GM19238 (cell line): ENCODE results near the gene JARID2.
"Not testable (repeated sequence)": the region's sequence is repeated elsewhere in the genome, so short reads cannot be mapped to it uniquely, and the experiment has no call there.

ENCODE experiments used
- DNase-seq: peaks from one replicate; pipeline ENCODE4 v3.0.0; 2011; ENCODE audit warnings: low spot score; ENCODE audit not compliant: insufficient read length

The JARID2 gene

DNA sequence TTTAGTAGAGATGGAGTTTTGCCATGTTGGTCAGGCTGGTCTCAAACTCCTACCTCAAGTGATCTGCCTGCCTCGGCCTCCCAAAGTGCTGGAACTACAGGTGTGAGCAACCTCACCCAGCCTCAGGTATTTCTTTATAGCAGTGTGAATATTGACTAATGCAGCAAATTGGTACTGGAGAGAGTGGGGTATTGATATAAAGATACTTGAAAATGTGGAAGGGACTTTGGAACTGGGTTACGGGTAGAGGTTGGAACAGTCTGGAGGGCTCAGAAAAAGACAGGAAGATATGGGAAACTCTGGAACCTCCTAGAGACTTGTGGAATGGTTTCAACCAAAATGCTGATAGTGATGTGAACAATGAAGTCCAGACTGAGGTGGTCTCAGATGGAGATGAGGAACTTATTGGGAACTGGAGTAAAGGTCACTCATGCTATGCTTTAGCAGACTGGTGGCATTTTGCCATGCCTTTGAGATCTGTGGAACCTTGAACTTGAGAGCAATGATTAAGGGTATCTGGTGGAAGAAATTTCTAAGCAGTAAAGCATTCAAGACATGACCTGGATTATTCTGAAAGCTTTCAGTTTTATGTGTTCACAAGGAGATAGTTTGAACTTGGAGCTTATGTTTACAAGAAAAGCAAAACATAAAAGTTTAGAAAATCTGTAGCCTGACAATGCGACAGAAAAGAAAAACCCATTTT, 289.8 kb downstream of the JARID2 start:
- DNase-seq: no peak

DNA sequence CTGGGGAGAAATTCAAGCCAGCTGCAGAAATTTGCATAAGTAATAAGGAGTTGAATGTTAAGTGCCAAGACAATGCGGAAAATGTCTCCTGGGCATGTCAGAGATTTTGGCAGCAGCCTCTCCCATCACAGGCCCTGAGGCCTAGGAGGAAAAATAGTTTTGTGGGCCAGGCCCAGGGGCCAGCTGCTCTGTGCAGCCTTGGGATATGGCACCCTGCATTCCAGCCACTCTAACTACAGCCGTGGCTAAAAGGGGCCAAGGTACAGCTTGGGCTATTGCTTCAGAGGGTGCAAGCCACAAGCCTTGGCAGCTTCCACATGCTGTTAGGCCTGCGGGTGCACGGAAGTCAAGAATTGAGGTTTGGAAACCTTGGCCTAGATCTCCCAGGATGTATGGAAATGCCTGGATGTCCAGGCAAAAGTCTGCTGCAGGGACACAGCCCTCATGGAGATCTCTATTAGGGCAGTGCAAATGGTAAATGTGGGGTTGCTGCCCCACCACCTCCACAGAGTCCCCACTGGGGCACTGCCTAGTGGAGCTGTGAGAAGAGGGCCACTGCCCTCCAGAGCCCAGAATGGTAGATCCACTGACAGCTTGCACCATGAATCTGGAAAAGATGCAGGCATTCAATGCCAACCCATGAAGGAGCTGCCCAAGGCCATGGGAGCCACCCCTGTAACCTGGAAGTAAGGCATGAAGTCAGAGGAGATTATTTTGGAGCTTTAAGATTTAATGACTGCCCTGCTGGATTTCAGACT, 290.5 kb downstream of the JARID2 start:
- DNase-seq: no peak

DNA sequence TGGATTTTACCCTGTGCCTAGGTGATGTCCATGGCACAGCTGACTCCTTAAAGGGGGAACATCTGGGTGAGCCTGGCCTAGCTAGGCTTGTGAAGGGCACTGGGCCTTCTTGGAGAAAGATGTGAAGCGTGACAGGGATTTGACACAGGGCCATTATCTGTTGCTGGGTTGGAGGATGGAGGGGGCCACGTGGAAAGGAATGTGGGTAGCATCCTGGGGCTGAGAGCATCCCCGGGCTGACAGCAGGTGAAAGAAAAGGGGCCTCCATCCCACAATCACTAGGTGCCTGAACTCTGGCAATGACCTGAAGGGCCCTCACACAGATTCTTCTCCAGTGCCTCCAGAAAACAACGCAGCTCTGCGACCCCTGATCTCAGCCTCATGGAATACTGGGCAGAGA, 292.2 kb downstream of the JARID2 start:
- DNase-seq: no peak

DNA sequence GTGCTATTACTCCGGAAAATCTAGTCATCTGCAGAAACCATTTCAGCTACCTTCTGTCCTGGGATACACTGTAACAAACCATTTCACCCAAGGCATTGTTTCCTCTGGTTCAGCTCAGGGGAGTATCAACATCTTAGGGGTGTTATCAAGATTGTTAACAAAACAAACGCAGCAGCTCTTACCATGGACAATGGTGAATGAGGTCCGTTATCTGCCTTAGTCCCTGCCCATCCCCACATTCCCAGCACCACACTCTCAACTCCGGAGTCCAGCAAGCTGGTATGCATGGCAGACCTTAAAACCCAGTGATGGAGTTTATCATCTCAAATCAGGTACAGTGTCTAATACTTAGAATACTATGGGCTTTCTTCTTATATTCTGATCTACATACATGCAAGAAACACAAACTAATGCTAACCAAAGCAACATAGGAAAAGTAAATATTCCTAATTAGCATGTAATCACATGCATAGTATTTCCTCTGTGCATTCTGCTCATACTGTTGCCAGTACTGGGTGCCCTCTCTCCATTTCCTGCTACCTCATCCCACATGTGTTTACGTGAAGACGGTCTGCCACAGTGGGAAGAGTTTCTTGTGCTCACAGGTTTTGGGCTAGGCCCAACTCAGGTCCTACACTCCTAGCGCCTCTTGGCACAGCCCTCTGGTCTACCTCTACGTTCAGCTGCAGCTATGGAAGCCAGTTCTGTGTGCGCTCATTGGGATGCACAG, 293.1 kb downstream of the JARID2 start:
- DNase-seq: no peak

DNA sequence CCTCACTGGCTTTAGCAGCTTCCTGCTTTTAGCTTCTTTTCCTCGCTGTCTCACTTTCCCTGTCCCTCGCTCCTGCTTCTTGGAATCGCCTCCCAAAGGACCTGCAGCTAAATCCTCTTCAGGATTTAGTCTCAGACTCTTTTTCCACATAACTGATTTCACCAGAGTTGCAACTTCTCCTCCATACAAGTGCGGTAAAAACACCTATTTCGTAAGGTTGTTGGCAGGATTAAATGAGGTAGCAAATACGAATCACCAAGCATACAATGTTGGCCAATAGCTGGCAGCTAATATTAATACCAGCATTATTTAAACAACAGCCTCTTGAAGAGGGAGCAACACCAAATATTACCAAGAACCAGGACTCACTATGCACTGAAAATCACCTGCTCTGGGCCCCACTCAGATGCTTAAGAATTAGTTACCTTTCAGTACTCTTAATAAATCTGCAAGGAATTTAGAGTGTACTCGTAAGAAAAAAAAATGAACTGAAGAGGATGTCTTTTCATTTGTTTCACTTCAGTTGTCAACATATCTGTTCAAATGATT, 293.9 kb downstream of the JARID2 start:
- DNase-seq: no peak

DNA sequence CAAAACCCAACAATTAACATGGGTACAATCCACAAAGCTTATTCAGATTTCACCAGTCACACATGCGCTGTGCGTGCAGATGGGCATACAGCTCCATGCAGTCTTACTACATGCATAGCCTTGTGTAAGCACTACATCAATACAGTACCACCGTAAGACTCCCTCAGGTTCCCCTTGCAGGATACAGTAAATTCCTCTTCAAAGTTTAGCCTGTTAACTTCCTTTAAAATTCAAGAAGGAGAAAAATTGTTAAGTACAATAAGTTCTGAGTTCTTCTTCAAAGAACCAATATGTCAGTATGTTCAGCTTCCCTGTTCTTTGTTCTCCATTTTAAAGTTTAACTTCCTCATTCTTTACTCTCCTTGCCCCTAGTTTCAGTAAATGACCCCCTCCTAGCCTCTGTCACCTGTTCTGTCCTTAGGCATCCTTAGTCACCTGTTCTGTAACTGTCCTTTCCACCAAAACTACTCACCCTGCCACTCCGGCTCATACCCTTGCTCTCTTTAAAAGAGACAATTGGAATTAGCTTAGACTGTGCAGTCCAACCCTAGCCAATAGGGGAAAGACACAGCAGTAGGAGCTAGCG, 297.6 kb downstream of the JARID2 start:
- DNase-seq: not testable (repeated sequence)

DNA sequence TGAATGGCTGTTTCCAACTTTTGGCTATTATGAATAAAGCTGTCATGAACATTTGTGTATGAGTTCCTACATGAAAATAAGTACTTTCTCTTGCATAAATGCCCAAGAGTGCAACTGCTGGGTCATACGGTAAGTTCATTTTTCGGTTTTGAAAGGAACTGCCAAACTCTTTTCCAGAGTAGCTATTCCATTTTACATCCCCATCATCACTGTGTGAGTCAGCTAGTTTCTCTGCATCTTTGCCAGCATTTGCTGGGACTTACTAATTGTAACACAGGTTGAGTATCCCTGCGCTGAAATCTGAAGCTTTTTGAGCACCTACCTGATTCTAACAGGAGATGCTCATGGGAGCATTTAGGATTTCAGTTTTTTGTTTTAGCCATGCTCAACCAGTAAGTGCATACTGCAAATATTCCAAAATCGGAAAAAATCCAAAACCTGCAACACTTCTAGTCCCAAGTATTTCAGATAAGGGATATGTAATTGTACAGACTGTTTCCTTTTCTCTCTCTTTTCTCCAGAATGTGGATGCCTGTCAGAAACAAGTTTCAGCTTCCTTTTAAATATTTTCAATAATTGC, 298.5 kb downstream of the JARID2 start:
- no peak for DNase-seq

DNA sequence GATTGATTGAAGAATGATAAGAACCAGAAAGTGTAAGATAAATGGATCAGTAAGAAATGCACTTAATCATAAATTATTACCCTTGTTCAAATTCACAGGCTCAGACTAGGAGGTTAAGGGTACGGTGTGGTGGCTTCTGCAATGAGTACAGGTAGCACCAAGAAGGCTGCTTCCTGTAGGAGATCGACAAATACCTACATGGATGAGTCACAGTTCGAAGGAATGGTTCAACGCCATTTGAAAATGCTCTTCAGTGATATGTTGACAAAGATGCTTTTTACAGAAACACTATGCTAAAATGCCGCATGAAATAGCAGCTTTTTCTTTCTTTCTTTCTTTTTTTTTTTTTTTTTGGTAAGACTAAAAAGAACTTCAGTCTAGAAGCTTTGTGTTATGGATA, 300.7 kb downstream of the JARID2 start:
- DNase-seq: no peak

DNA sequence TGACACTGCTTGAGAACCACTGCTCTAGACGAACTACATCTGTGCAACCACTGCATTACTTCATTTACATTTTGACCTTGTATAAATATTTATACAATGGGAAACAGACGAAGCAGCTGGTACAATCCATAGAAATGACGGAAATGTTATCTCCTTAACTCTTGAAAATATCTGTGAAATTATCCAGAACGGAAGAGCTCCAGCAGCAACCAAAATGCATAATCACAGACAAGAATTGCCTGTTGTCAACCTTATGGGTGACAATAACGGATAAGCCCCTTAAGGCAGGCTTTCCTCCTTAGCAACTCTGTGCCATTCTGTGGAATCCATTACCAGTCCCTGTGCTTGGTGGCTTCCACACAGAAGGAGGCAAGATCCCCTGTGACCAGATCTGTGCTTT, 301.5 kb downstream of the JARID2 start:
- DNase-seq: no peak

DNA sequence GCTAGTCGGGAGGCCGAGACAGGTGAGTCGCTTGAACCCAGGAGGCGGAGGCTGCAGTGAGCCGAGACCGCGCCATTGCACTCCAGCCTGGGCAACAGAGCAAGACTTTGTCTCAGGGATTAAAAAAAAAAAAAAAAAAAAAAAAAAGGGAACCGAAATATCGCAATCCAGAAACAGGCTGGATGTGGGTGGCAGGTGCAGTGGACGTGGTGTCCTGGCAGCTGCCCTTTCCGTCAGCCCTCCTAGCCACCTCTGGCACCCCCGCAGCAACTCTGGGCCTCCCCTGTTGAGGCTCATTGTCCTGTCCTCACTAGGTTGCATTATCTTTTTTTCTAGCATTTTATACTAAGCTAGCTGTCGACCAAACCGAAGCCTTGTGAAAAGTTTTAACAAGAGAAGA, 303.5 kb downstream of the JARID2 start:
- DNase-seq: no peak

DNA sequence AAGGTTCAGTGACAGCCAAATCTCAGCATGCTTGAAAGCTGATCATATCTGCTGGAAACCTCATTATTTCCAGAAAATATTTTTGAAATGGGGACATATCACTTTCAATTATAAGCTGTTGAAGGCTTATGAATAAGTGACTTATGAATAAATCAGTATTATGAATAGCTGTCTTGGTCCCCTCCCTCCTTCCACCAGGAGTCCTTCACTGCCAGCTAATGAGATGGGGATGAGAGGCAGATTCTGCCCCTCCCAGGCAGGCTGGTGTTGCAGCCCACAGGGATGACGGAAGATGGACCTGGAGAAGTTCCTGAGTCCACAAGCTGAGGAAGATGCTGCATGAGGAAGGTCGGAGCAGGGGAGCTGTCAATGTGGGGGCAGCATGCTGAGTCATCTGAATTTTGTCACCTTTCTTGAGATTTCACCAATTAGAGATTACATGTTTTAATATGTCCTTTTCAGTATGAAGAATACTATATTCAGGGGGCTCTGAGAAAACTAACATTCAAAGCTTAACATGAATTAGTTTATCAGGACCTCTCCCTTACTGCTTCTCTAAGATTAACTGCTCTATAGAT, 304.8 kb downstream of the JARID2 start:
- no peak for DNase-seq

DNA sequence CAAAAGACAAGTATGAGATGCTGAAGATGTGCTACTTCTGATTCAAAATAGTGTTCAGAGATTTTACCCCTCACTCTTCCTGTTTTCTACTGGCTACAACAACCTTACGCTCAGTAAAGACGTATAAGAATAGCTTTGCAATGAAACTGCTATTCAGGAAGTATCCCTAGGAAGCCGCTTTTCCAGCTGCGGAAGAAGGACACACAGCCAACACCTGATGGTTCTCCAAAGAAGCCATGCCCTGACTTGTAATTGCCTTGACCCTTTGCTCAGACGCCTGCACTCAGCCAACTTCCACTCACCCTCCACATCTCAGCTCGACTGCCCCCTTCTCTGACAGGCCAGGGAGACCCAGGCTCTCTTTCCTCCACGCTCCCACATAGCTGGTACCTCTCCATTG, 305.4 kb downstream of the JARID2 start:
- DNase-seq: no peak

DNA sequence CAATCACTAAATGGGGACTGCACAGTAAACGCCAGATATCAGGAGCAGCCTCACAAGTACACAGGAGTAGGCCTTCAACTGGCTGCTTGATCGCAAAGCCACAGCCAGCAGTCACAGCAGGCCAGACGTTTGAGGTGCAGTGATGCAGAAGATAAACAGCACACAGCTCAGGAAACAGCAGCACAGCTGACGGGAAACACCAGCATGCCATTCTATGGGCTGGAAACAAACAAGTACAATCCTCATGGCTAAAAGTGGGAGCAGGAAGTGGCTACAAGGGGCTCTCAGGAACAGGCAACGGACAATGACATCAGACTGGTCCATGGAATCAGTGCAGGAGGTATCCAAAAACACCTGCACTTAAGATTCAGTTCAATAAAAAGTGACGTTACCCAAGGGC, 305.9 kb downstream of the JARID2 start:
- no peak for DNase-seq

DNA sequence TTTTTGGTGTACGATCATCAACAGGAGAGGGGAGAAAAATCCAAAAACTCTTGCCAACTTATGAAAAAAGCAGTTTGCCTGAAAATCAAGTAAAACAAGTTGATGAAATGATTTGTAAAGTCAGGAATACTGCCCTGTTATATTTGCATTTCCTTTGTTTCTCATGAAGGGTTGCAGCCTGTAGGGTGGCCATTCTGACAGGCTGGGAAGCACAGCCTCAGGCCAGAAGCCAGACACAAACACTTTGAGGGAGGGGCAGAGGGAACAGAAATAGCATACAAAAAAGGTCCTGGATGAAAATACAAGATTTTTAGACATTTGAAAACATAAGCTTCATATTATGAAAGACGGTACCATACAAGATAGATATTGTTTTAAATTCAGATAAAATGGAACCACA, 307.2 kb downstream of the JARID2 start:
- no peak for DNase-seq

DNA sequence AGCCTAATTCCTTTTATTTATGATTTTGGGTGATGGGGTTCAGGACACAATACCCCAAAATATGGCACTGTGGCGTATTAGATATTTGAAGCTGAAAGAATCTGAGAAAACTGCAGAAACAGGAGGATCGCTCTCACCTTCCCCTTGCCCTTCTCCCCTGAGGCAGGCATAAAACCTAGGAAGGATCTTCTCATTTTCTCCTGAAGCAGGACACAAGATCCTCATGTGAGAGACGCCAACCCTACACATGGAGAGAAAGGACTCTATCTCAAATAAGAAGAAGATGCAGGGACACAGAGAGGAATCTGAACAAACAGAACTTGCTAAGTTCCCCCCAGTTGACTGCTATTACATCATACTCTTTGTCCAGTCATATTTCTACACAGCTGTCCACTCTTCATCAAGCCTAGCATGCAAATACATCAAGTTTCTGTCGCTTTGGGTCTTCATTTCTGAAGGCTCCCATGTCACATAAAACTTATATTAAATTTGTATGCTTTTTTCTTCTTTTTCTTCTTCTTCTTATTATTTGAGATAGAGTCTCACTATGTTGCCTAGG, 307.9 kb downstream of the JARID2 start:
- no peak for DNase-seq

DNA sequence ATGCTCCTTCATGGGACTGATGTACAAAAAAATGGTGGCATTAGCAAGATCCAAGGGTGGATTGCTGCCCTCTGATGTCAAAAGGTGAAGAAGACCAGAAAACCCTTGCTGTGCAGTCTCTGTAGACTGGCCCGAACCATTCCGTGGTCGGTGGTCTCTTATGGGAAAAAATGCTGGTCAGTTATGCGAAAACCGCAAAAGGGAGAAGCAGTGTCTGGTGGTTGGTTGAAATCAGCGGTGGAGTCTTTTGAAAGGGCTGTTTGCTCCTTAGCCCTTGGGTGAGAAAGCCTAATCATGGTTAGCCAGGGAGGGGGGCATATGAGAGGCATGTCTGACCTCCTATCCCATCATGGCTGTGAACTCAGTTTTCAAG, 308.8 kb downstream of the JARID2 start:
- no peak for DNase-seq

DNA sequence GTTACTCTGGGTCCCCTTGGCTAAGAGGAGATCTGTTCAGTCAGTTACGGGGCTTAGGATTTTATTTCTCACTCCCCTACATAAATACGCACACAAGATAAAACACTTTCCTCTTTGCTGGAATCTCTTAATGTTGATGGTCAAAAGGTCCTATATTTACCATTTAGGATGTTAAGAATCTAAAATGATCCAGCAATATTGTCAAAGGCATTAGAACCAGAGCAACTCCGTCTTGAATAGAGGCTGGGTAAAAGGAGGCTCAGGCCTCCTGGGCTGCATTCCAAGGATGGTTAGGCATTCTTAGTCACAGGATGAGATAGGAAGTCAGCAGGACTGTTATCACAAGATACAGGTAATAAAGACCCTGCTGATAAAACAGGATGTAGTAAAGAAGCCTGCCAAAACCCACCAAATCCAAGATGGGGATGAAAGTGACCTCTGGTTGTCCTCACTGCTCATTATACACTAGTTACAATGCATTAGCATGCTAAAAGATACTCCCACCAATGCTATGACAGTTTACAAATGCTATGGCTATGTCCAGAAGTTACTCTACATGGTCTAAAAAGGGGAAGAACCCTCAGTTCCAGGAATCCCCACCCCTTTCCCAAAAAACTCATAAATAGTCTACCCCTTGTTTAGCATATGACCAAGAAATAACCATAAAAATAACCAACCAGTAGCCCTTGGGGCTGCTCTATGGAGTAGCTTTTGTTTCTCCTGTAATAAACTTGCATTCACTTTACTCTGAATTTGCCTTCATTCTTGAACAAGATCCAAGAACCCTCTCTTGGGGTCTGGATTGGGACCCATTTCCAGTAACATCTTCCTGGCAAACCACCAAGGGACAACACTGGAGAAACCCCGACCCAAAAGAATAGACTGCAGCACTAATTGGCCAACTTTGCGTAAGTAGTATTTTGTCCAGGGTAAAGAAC, 309.5 kb downstream of the JARID2 start:
- no peak for DNase-seq

DNA sequence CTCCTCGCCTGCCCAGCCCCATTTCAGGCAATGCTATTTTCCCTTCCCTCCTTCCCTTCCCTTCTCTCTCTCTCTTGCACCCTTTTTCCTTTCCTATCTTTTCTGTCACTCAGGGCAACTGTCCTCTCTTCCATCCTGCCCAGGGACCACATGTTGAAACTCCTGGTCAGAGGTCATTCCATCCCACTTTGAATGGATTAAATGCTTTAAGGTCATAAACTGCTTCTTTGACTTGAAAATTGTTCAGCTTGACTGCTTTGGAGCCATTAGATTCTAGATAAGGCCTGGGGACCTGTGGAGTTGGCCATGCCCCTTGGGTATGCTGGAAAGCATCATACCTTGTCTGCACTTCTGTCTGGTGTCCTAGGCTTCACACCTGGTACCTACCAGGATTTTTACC, 310.8 kb downstream of the JARID2 start:
- no peak for DNase-seq

DNA sequence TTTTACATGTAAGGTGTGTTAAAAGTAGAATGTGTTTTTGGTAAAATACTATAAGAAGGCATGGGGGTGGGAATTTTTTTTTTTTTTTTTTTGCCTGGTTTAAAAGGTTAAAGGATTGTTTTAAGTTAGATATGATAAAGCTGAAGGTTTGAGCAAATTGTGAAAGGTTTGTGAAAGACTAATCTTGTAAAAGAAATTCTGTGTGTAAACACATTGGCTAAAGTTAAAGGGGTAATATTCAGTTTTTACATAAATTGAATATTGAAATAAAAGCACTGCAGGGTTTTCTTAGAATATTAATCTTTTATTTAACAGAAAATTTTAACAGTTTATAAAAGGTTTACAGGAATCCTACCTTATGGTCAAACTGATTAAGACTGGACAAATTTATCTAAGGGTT, 311.3 kb downstream of the JARID2 start:
- DNase-seq: no peak

DNA sequence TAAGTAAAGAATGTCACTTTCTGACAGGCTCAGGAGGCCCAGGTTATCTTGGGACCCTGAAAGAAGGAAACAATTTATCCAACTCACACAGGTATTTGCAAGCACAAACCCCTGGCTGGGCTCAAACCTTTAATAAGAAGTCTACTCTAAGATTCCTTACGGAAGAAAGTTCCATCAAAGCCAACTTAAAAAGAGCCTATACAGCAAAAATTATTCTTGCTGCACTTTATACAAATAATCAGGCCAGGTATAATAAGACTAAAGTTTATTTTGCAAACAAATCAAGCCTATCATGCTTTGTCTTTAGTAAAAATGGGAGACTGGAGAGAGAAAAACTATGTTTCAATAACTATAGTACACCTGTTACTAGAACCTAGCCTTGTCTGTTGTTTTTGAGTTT, 314.8 kb downstream of the JARID2 start:
- DNase-seq: no peak
